Smooth muscle cell of trachea (primary cell): ENCODE data around the gene PRPH. TPM values are rescaled to one million over a fixed set of nuclear protein-coding genes. Genes with fewer than 3 reads are reported as not detected.

ENCODE experiments used
- total RNA-seq: library from RNA; depleted of rRNA; stranded (reverse); fragments of >200 nt; gene quantifications from 2 replicates; pipeline ENCODE4 v1.2.1, GENCODE V29; 2014

The PRPH gene
- total RNA-seq = 0.66 and 2.6 TPM in 2 replicates

GRCh38 chr12:49295082-49295936, at the start of gene PRPH:
Gene PRPH (plus strand): TSS chr12:49295147. CDS start chr12:49295201, 54 bp downstream.

GRCh38 chr12:49264873-49265792, 29.8 kb upstream of the PRPH start, which contains the start of gene TUBA1C:
Gene TUBA1C (plus strand): TSS chr12:49265082. CDS start chr12:49265182, 100 bp downstream.

GRCh38 chr12:49322708-49323523, 28.0 kb downstream of the PRPH start, which contains the start of gene TROAP:
Gene TROAP (plus strand): TSS chr12:49323255. CDS start chr12:49323609, 354 bp downstream.

GRCh38 chr12:49336645-49337584, 42.0 kb downstream of the PRPH start, which contains the start of gene C1QL4:
Gene C1QL4 (minus strand): TSS chr12:49337188. CDS start chr12:49336477, 711 bp downstream.

GRCh38 chr12:49346659-49347310, 51.8 kb downstream of the PRPH start, which contains the start of gene DNAJC22:
Gene DNAJC22 (plus strand): TSS chr12:49346888. CDS start chr12:49348873, 1,985 bp downstream.

Other genes starting within 250 kb of the PRPH start
- 35.7 and 51.5 TPM in 2 replicates for gene KMT2D, start 234.4 kb upstream of the PRPH start, total RNA-seq
- gene RHEBL1, start 225.2 kb upstream of the PRPH start, total RNA-seq = 0.15 TPM in 1 of 2 replicates, not detected in the other
- under 0.01 and 0.17 TPM in 2 replicates for gene DHH, start 200.3 kb upstream of the PRPH start, total RNA-seq
- 53.2 and 88.0 TPM in 2 replicates for gene LMBR1L, start 184.3 kb upstream of the PRPH start, total RNA-seq
- gene TUBA1B, start 163.8 kb upstream of the PRPH start, total RNA-seq = 1,870 and 4,279 TPM in 2 replicates
- 1,515 and 1,616 TPM in 2 replicates for gene TUBA1A, start 106.1 kb upstream of the PRPH start, total RNA-seq
- 476 and 565 TPM in 2 replicates for gene TUBA1C, start 30.1 kb upstream of the PRPH start, total RNA-seq
- 0.99 and 11.9 TPM in 2 replicates for gene TROAP, start 28.1 kb downstream of the PRPH start, total RNA-seq
- 0.17 and 0.29 TPM in 2 replicates for gene C1QL4, start 42.0 kb downstream of the PRPH start, total RNA-seq
- gene DNAJC22, start 51.7 kb downstream of the PRPH start, total RNA-seq = 1.8 and 3.3 TPM in 2 replicates
- gene SPATS2, start 72.3 kb downstream of the PRPH start, total RNA-seq = 26.3 and 28.7 TPM in 2 replicates
- under 0.01 and 0.33 TPM in 2 replicates for gene KCNH3, start 243.9 kb downstream of the PRPH start, total RNA-seq